ENCODE data around the gene COPB1. TPM values are rescaled to one million over a fixed set of nuclear protein-coding genes. Genes with fewer than 3 reads are reported as not detected.
A peak's percentile ranks its signal among the peaks of the same experiment; 100 is the strongest.

COPB1 gene
- total and polyA plus RNA-seq, 4 donors = 32.1 to 140 (median 74.5) TPM

- DNase-seq (ENCODE audit: low spot score) = no peak
- Histone ChIP-seq H3K27ac (ENCODE audit: low read depth in 1 of 2, low read length in 2 of 2) (no peak overlapping the region), H3K9ac (ENCODE audit: low read depth in 1 of 2, low read length in 2 of 2) (no peak overlapping the region), H3K36me3 (ENCODE audit: control insufficient read depth in 4 of 4, insufficient read depth in 3 of 4, low read depth in 1 of 4, low read length in 3 of 4) (no peaks in the 10 kb centered on the region), H3K9me3 (ENCODE audit: control insufficient read depth in 4 of 4, low read length in 3 of 4) (no peaks in the 10 kb centered on the region), H3K27me3 (ENCODE audit: control insufficient read depth in 4 of 4, insufficient read depth in 4 of 4, low read length in 3 of 4) (no peaks in the 10 kb centered on the region), H3K4me1 (ENCODE audit: control insufficient read depth in 4 of 4, insufficient read depth in 4 of 4, low read length in 3 of 4) (peaks cover 8 to 29% (median 13%) of the 10 kb centered on the region in 4 donors), H3K4me3 (ENCODE audit: low read depth in 1 of 3, low read length in 3 of 3) (no peak overlapping the region)
- TF ChIP-seq REST (IDR thresholded peaks at IDR 0.05) (no peak), ATF3 (IDR thresholded peaks at IDR 0.05) (no peak), CTCF (IDR thresholded peaks at IDR 0.05; ENCODE audit: low read depth, low read length, missing input control) (no peak)
These were observed 47.1 kb upstream of the COPB1 start for GRCh38 chr11:14546672-14547071.

GRCh38 chr11:14544611-14545010 is 45.0 kb upstream of the COPB1 start:
- Histone ChIP-seq H3K27me3 (ENCODE audit: control insufficient read depth in 4 of 4, insufficient read depth in 4 of 4, low read length in 3 of 4) (no peaks in the 10 kb centered on the region), H3K9ac (ENCODE audit: low read depth in 1 of 2, low read length in 2 of 2) (no peak overlapping the region), H3K4me3 (ENCODE audit: low read depth in 1 of 3, low read length in 3 of 3) (no peak overlapping the region), H3K27ac (ENCODE audit: low read depth in 1 of 2, low read length in 2 of 2) (peak overlapping the region in 1 of 2 donors; percentile 28), H3K4me1 (ENCODE audit: control insufficient read depth in 4 of 4, insufficient read depth in 4 of 4, low read length in 3 of 4) (peaks cover 8 to 42% (median 25%) of the 10 kb centered on the region in 4 donors), H3K36me3 (ENCODE audit: control insufficient read depth in 4 of 4, insufficient read depth in 3 of 4, low read depth in 1 of 4, low read length in 3 of 4) (no peaks in the 10 kb centered on the region), H3K9me3 (ENCODE audit: control insufficient read depth in 4 of 4, low read length in 3 of 4) (no peaks in the 10 kb centered on the region)
- TF ChIP-seq SP1 (IDR thresholded peaks at IDR 0.05) (no peak), ATF3 (IDR thresholded peaks at IDR 0.05) (no peak), GABPA (IDR thresholded peaks at IDR 0.05 in 1 of 2, conservative IDR thresholded peaks at IDR 0.05 in 1 of 2) (peak in 1 of 2 donors; percentile 49), RAD21 (IDR thresholded peaks at IDR 0.05) (peak; percentile 24 to 30), FOXA2 (IDR thresholded peaks at IDR 0.05) (peak; percentile 6), HNF4A (conservative IDR thresholded peaks at IDR 0.05) (peak in 1 of 2 donors; percentile 39), NR2F2 (IDR thresholded peaks at IDR 0.05) (no peak), RXRA (IDR thresholded peaks at IDR 0.05) (peak in 1 of 2 donors; percentile 58), YY1 (IDR thresholded peaks at IDR 0.05) (peak; percentile 87)
- DNase-seq (ENCODE audit: low spot score) = no peak
- 46% methylated on average over 3 of the region's 3 CpGs for WGBS

GRCh38 chr11:14543260-14543659 is 43.6 kb upstream of the COPB1 start:
- H3K9ac ChIP-seq (ENCODE audit: low read depth in 1 of 2, low read length in 2 of 2) = no peak overlapping the region
- H3K27me3 ChIP-seq (ENCODE audit: control insufficient read depth in 4 of 4, insufficient read depth in 4 of 4, low read length in 3 of 4) = no peaks in the 10 kb centered on the region
- DNase-seq (ENCODE audit: low spot score) = no peak
- H3K4me1 ChIP-seq (ENCODE audit: control insufficient read depth in 4 of 4, insufficient read depth in 4 of 4, low read length in 3 of 4) = peaks cover 8 to 50% (median 30%) of the 10 kb centered on the region in 4 donors
- H3K9me3 ChIP-seq (ENCODE audit: control insufficient read depth in 4 of 4, low read length in 3 of 4) = no peaks in the 10 kb centered on the region
- WGBS = 26% methylated on average over 1 of the region's 1 CpG
- H3K36me3 ChIP-seq (ENCODE audit: control insufficient read depth in 4 of 4, insufficient read depth in 3 of 4, low read depth in 1 of 4, low read length in 3 of 4) = no peaks in the 10 kb centered on the region
- H3K4me3 ChIP-seq (ENCODE audit: low read depth in 1 of 3, low read length in 3 of 3) = no peak overlapping the region
- peak overlapping the region; percentile 55 for H3K27ac ChIP-seq (ENCODE audit: low read depth in 1 of 2, low read length in 2 of 2)
- TF ChIP-seq ATF3 (IDR thresholded peaks at IDR 0.05) = no peak
- TF ChIP-seq FOXA1 (IDR thresholded peaks at IDR 0.05) = no peak
- TF ChIP-seq JUND (IDR thresholded peaks at IDR 0.05) = no peak
- TF ChIP-seq HNF4G (IDR thresholded peaks at IDR 0.05) = no peak
- TF ChIP-seq CTCF (IDR thresholded peaks at IDR 0.05; ENCODE audit: low read depth, low read length, missing input control) = no peak
- TF ChIP-seq NR2F2 (IDR thresholded peaks at IDR 0.05) = no peak
- no peak for TF ChIP-seq REST (IDR thresholded peaks at IDR 0.05)
